NCI-H82 (cell line): ENCODE results near the gene ADAP1.
"Not testable (repeated sequence)": the region's sequence is repeated elsewhere in the genome, so short reads cannot be mapped to it uniquely, and the experiment has no call there.

Experiments used
- DNase-seq: peaks from one replicate; lab custom pipeline; 2025; lab: John Stamatoyannopoulos, UW

The ADAP1 gene

GRCh38 chr7:881441-882234 is 72.8 kb downstream of the ADAP1 start:
- no peak for DNase-seq

- no peak for DNase-seq
These were observed 74.0 kb downstream of the ADAP1 start for GRCh38 chr7:880450-880849.

- no peak for DNase-seq
These were observed 74.8 kb downstream of the ADAP1 start for GRCh38 chr7:879706-880105.

- DNase-seq, result no peak
These were observed 75.4 kb downstream of the ADAP1 start for GRCh38 chr7:879093-879492.

GRCh38 chr7:877312-878232 is 76.9 kb downstream of the ADAP1 start:
- DNase-seq, result peak; percentile 55

GRCh38 chr7:876972-877311 is 77.5 kb downstream of the ADAP1 start:
- peak; percentile 69 for DNase-seq

GRCh38 chr7:876077-876971 is 78.2 kb downstream of the ADAP1 start, which contains the start of gene GET4:
GET4 (plus strand) TSS chr7:876554; CDS start chr7:876646, 92 bp downstream.
- peak; percentile 96 for DNase-seq

- DNase-seq, result no peak
These were observed 78.9 kb downstream of the ADAP1 start for GRCh38 chr7:875476-876076.

GRCh38 chr7:875051-875450 is 79.4 kb downstream of the ADAP1 start:
- DNase-seq, result no peak

- DNase-seq, result no peak
These were observed 80.3 kb downstream of the ADAP1 start for GRCh38 chr7:874031-874749.

GRCh38 chr7:873367-874002 is 81.0 kb downstream of the ADAP1 start:
- peak; percentile 89 for DNase-seq

- not testable (repeated sequence) for DNase-seq
These were observed 81.8 kb downstream of the ADAP1 start for GRCh38 chr7:872685-873084.

- DNase-seq, result no peak
These were observed 82.5 kb downstream of the ADAP1 start for GRCh38 chr7:871900-872537.

GRCh38 chr7:869348-869747 is 85.1 kb downstream of the ADAP1 start:
- DNase-seq, result no peak

- no peak for DNase-seq
These were observed 86.3 kb downstream of the ADAP1 start for GRCh38 chr7:868189-868486.

GRCh38 chr7:867406-868188 is 86.9 kb downstream of the ADAP1 start:
- DNase-seq, result no peak

GRCh38 chr7:867001-867405 is 87.5 kb downstream of the ADAP1 start:
- DNase-seq, result no peak

- DNase-seq, result no peak
These were observed 88.6 kb downstream of the ADAP1 start for GRCh38 chr7:865921-866320.

- DNase-seq, result no peak
These were observed 91.4 kb downstream of the ADAP1 start for GRCh38 chr7:863106-863505.
